HepG2 (cell line): ENCODE measurements around the gene FRMD1. TPM values are rescaled to one million over a fixed set of nuclear protein-coding genes. Genes with fewer than 3 reads are reported as not detected.

ENCODE experiments used
- AGO1 ChIP-seq: fragments of 200-400 bp; formaldehyde crosslinking; IDR thresholded peaks from 2 replicates; pipeline ENCODE4 v1.6.1; 2017; ENCODE audit warnings: mild to moderate bottlenecking, low read depth, low read length, moderate library complexity; ENCODE audit not compliant: poor library complexity, severe bottlenecking
- CHCHD3 ChIP-seq: sonication (generic); formaldehyde crosslinking; IDR thresholded peaks from 2 replicates; pipeline ENCODE4 v1.8.0; 2022; ENCODE audit warnings: mild to moderate bottlenecking, missing genetic modification reagents, moderate library complexity
- FOXM1 ChIP-seq: sonication (generic); formaldehyde crosslinking; IDR thresholded peaks from 2 replicates; pipeline ENCODE4 v1.5.0; 2020; ENCODE audit warnings: missing genetic modification reagents
- HNRNPK ChIP-seq: fragments of 200-400 bp; formaldehyde crosslinking; IDR thresholded peaks from 2 replicates; pipeline ENCODE4 v1.6.1; 2018; ENCODE audit warnings: low read length, low read depth, moderate library complexity, mild to moderate bottlenecking; ENCODE audit not compliant: poor library complexity, severe bottlenecking
- HOXA3 ChIP-seq: sonication (generic); formaldehyde crosslinking; IDR thresholded peaks from 2 replicates; pipeline ENCODE4 v1.5.0; 2020; ENCODE audit warnings: missing genetic modification reagents
- KLF16 ChIP-seq, 2 experiments: sonication (generic) in 1 of 2; formaldehyde crosslinking in 1 of 2; IDR thresholded peaks; 2 replicates each; pipeline versions ENCODE4 v1.6.1 to v1.8.0; 2016 to 2023; ENCODE audit warnings: missing genetic modification reagents in 2 of 2, missing compliant biosample characterization in 1 of 2
- NFYB ChIP-seq: sonication (generic); formaldehyde crosslinking; IDR thresholded peaks from 2 replicates; pipeline ENCODE4 v1.4.0; 2020; ENCODE audit warnings: missing genetic modification reagents
- POGZ ChIP-seq: sonication (generic); formaldehyde crosslinking; IDR thresholded peaks from 2 replicates; pipeline ENCODE4 v1.4.0; 2020; ENCODE audit warnings: mild to moderate bottlenecking, missing genetic modification reagents
- RELA ChIP-seq: sonication (generic); formaldehyde crosslinking; IDR thresholded peaks from 2 replicates; pipeline ENCODE4 v1.4.0; 2020; ENCODE audit warnings: missing genetic modification reagents
- REST ChIP-seq, 2 experiments: IDR thresholded peaks; 2 replicates each; pipeline ENCODE4 v1.6.1; 2011 to 2012; ENCODE audit warnings: low read length in 2 of 2, borderline replicate concordance in 1 of 2, low read depth in 1 of 2, mild to moderate bottlenecking in 1 of 2, moderate library complexity in 1 of 2
- SNAPC2 ChIP-seq: sonication (generic); formaldehyde crosslinking; IDR thresholded peaks from 2 replicates; pipeline ENCODE4 v1.8.1; 2022; ENCODE audit warnings: mild to moderate bottlenecking, missing genetic modification reagents
- YEATS4 ChIP-seq: sonication (generic); formaldehyde crosslinking; IDR thresholded peaks from 2 replicates; pipeline ENCODE4 v1.4.0; 2020; ENCODE audit warnings: missing genetic modification reagents, borderline replicate concordance
- ZFYVE20 ChIP-seq: sonication (generic); formaldehyde crosslinking; IDR thresholded peaks from 2 replicates; pipeline ENCODE4 v1.8.0; 2023; ENCODE audit warnings: low read depth, mild to moderate bottlenecking, moderate library complexity, missing genetic modification reagents, borderline replicate concordance
- ZNF224 ChIP-seq: sonication (generic); formaldehyde crosslinking; IDR thresholded peaks from 2 replicates; pipeline ENCODE4 v1.5.0; 2020; ENCODE audit warnings: mild to moderate bottlenecking, missing genetic modification reagents
- ZNF782 ChIP-seq: sonication (generic); formaldehyde crosslinking; IDR thresholded peaks from 2 replicates; pipeline ENCODE4 v1.4.0; 2020; ENCODE audit warnings: missing genetic modification reagents, mild to moderate bottlenecking, borderline replicate concordance
- ZZZ3 ChIP-seq: sonication (generic); formaldehyde crosslinking; IDR thresholded peaks from 2 replicates; pipeline ENCODE4 v1.4.0; 2020; ENCODE audit warnings: missing genetic modification reagents, mild to moderate bottlenecking, borderline replicate concordance
- polyA plus RNA-seq, 8 experiments: library from polyadenylated mRNA; depleted of rRNA in 3 of 8; stranded (reverse) in 7 of 8; unstranded in 1 of 8; fragments of >200 nt; fragmentation: Illumina TruSeq in 4 of 8; extraction: Trizol in 4 of 8; gene quantifications; 2 replicates each; pipeline versions ENCODE4 v1.2.1 to v1.2.3, GENCODE V29; 2011 to 2016; ENCODE audit warnings: low read depth in 4 of 8, missing spikeins in 1 of 8, mixed read lengths in 1 of 8; ENCODE audit not compliant: insufficient read depth in 1 of 8
- total RNA-seq, 5 experiments: library from RNA; depleted of rRNA; stranded (reverse); fragments of >200 nt; fragmentation: Illumina TruSeq; extraction: Trizol; gene quantifications; 2 replicates each; pipeline ENCODE4 v1.2.3, GENCODE V29; 2016; ENCODE audit warnings: low read depth in 1 of 5
- TF ChIP-seq, protein P1 (sequence below): sonication (generic); formaldehyde crosslinking; IDR thresholded peaks from 2 replicates; pipeline ENCODE4 v1.4.0; 2020; ENCODE audit warnings: mild to moderate bottlenecking, missing genetic modification reagents
- TF ChIP-seq, protein P2 (sequence below): sonication (generic); formaldehyde crosslinking; IDR thresholded peaks from 2 replicates; pipeline ENCODE4 v1.5.0; 2020; ENCODE audit warnings: missing genetic modification reagents
- TF ChIP-seq, protein P3 (sequence below): sonication (generic); formaldehyde crosslinking; IDR thresholded peaks from 2 replicates; pipeline ENCODE4 v1.4.0; 2020; ENCODE audit warnings: missing genetic modification reagents; ENCODE audit errors: not compliant biosample characterization

FRMD1 gene
- total and polyA plus RNA-seq, 2 of the 13 experiments (the other 11 are each of a cell fraction or from before 2014, with no cell fraction given) = 0.01 TPM; not detected in 1

DNA sequence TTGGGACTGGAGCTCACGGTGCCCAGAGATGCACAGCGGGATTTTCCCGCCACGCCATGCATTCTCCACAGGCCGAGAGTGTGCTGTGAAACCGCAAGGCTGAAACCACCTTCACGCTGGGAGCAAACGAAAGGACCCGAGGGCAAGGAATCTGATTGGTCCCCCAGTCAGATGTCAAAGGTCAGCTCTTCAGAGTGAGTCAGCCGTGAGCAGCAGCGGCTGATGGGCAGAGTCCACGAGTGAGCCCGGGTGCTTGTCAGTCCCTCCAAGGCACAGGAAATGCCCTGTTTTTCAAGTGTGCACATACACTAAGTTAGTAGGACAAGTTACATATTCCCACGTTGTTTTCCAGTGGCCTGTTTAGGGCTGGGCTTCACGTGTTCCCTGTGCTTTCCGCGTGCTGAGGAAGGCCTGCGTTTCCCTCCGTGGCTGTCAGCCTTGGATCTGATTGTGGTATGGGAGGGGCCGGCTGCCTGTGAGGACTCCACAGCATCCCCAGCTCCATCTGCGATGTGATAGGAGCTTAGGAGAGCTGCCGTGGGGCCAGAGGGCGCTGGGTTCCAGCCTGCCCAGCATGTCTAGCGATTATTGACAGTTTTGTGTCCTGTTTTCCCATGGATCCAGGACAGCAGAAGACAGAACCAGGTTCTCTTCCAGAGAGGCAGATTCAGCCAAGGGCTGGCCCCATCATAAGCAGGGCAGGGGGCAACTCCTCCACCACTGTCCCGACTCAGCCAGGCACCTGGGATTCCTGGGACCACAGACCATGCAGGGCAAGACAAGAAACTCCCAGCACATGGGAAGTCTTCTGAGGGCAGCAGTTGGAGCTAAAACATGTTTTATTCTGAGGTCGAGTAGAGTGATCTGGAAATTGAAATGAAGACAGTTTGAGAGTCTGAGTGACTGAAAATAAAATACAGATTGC is 38.2 kb upstream of the FRMD1 start (continued):
- no peak for TF ChIP-seq KLF16 (CRISPR knock-in tag; IDR thresholded peaks at IDR 0.05)
- 0 out of 2 replicates have a peak, but pooled peaks have one; percentile 18 for TF ChIP-seq ZNF782
- no peak for TF ChIP-seq ZZZ3
- TF ChIP-seq CHCHD3 (CRISPR knock-in tag) = no peak
- peak; percentile 74 for TF ChIP-seq NFYB (CRISPR knock-in tag)
- TF ChIP-seq REST (IDR thresholded peaks at IDR 0.05; ENCODE audit: borderline replicate concordance in 1 of 2, low read depth in 1 of 2, low read length in 2 of 2) = no peak
- TF ChIP-seq YEATS4 (CRISPR knock-in tag) = no peak
- TF ChIP-seq RELA (CRISPR knock-in tag) = no peak
- TF ChIP-seq ZNF224 (CRISPR knock-in tag) = no peak
- TF ChIP-seq, protein P1, sequence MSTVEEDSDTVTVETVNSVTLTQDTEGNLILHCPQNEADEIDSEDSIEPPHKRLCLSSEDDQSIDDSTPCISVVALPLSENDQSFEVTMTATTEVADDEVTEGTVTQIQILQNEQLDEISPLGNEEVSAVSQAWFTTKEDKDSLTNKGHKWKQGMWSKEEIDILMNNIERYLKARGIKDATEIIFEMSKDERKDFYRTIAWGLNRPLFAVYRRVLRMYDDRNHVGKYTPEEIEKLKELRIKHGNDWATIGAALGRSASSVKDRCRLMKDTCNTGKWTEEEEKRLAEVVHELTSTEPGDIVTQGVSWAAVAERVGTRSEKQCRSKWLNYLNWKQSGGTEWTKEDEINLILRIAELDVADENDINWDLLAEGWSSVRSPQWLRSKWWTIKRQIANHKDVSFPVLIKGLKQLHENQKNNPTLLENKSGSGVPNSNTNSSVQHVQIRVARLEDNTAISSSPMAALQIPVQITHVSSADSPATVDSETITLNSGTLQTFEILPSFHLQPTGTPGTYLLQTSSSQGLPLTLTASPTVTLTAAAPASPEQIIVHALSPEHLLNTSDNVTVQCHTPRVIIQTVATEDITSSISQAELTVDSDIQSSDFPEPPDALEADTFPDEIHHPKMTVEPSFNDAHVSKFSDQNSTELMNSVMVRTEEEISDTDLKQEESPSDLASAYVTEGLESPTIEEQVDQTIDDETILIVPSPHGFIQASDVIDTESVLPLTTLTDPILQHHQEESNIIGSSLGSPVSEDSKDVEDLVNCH (CRISPR knock-in tag) = no peak
- no peak for TF ChIP-seq SNAPC2 (CRISPR knock-in tag)
- TF ChIP-seq AGO1 = no peak
- TF ChIP-seq, protein P2, sequence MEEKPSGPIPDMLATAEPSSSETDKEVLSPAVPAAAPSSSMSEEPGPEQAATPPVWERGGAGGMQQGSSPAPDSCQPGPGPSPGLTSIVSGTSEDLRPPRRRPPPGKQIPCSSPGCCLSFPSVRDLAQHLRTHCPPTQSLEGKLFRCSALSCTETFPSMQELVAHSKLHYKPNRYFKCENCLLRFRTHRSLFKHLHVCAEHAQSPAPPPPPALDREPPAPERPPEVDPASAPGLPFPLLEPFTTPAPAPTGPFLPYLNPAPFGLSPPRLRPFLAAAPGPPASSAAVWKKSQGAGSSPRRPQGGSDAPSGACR (CRISPR knock-in tag) = no peak
- TF ChIP-seq HNRNPK = no peak
- TF ChIP-seq POGZ (CRISPR knock-in tag) = peak; percentile 52; the same call in 1 of the 2 replicates
- peak; percentile 33; the same call in 1 of the 2 replicates for TF ChIP-seq HOXA3
- no peak for TF ChIP-seq ZFYVE20 (CRISPR knock-in tag)
- TF ChIP-seq FOXM1 (CRISPR knock-in tag) = no peak
- TF ChIP-seq, protein P3, sequence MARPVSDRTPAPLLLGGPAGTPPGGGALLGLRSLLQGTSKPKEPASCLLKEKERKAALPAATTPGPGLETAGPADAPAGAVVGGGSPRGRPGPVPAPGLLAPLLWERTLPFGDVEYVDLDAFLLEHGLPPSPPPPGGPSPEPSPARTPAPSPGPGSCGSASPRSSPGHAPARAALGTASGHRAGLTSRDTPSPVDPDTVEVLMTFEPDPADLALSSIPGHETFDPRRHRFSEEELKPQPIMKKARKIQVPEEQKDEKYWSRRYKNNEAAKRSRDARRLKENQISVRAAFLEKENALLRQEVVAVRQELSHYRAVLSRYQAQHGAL (CRISPR knock-in tag) = no peak
